Kidney tubule cell (primary cell): ENCODE measurements around the gene PPP2R2D.

Source experiments
- DNase-seq: peaks from one replicate; pipeline ENCODE4 v3.0.0-alpha.2; 2018; ENCODE audit warnings: low spot score

PPP2R2D gene

GRCh38 chr10:131998845-131999681 lies 98.3 kb downstream of the PPP2R2D start:
- DNase-seq = no peak

DNA sequence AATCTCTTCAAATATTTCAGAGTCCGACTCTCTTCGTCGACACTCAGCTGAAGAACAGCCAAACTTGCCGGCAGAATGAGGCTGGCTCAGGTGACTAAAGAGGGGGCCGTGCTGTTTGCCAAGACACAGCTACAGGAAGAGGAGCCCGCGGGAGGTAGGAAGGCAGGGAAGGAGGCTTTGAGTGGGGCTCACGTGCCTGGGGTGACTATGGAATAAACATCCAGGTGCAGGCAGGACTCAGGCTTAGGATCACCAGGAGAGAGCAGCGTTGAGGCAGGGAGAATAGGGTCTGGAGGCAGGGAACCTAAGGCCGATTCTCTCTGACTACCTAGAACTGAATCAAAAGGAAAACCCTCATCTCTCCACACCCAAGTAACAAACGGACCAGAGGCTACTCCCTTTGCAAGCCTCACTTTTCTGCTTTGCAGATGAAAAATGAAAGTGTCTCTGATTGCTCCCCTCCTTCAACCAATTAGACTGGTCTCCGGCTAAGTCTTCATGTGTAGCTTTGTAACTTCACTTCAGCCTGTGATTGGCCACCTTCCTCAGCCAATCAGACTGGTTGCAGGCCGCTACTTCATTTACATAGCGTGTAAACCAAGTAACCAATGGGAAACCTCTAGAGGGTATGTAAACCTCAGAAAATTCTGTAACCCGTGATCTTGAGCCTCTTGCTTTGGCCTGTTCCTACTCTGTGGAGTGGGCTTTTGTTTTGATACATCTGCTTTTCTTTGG lies 100.6 kb downstream of the PPP2R2D start:
- no peak for DNase-seq

DNA sequence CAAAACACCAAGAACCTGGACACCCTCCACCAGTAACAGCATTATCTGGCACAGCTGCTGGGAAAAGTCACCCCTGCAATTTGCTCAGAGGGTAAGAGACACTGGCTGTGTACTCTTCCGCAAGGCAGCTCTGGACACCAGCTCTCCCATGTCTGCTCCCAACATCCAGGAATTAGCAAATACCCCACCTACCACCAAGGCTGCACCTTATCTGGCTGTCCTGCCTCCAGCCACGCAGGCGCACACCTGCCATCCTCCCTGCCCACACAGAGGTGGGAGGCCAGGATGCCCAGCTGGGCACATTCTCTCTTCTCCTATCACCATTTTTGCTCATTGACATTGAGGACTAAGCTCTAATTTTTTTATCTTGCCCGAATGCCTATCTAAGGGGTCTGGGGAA lies 101.2 kb downstream of the PPP2R2D start:
- no peak for DNase-seq

GRCh38 chr10:132003282-132003924 lies 102.6 kb downstream of the PPP2R2D start:
- DNase-seq = no peak

DNA sequence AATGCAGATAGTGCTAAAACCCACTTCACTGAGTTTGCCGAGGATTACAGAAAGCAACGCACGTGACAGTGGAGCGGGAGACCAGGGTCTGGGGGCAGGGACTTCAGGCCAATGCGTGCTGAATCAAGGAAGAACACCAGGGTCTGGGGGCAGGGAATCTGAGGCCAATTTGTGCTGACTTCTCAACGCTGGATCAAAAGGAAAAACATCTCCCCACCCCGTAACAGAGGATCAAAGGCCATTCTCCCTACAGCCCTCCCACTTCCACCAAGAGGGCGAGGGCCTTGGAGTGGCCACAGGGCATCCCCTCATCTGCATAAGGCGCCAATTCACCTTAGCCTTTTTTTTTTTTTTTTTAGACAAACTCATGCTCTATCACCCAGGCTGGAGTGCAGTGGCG lies 103.2 kb downstream of the PPP2R2D start:
- DNase-seq = no peak

DNA sequence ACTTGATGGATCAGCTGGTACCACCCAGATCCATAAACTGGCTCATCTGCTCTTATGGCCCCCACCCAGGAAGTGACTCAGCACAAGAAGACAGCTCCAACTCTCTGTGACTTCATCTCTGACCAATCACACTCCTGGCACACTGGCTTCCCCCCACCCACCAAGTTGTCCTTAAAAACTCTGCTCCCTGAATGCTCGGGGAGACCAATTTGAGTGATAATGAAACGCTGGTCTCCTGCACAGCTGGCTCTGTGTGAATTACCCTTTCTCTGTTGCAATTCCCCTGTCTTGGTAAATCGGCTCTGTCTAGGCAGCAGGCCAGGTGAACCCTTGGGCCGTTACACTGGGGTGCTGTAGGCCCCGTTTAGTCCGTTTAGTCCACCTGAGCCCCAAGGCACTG lies 104.3 kb downstream of the PPP2R2D start:
- no peak for DNase-seq

DNA sequence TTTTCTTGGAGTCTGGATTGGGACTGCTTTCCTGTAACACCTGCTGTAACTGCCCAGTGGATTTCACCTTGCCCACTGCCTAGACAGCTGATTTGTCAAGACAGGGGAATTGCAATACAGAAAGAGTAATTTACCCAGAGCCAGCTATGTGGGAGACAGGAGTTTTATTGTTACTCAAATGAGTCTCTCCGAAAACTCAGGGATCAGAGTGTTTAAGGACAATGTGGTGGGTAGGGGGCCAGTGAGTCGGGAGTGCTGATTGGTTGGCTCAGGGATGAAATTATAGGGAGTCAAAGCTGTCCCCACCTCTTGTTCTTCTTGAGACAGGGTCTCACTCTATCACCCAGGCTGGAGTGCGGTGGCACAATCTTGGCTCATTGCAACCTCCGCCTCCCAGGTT lies 106.2 kb downstream of the PPP2R2D start:
- no peak for DNase-seq

GRCh38 chr10:132007681-132008080 lies 106.9 kb downstream of the PPP2R2D start:
- DNase-seq = no peak
